IPS-20b (cell line): Measurements from ENCODE around the gene PDE7B.

Experiments used
- H3K27ac ChIP-seq: one replicate; pipeline ENCODE4 v1.5.1; 2013; ENCODE audit warnings: low read length
- H3K27me3 ChIP-seq: 2 replicates; pipeline ENCODE4 v1.6.1; 2013; ENCODE audit warnings: mild to moderate bottlenecking, low read length, inconsistent platforms; ENCODE audit not compliant: insufficient read depth
- H3K36me3 ChIP-seq: 2 replicates; pipeline ENCODE4 v1.6.1; 2013; ENCODE audit warnings: low read depth, mild to moderate bottlenecking, inconsistent platforms, low read length, moderate library complexity; ENCODE audit not compliant: insufficient read depth
- H3K4me1 ChIP-seq: 2 replicates; pipeline ENCODE4 v1.6.1; 2013; ENCODE audit warnings: mild to moderate bottlenecking, control low read depth, inconsistent platforms, low read length, moderate library complexity; ENCODE audit not compliant: insufficient read depth
- H3K4me3 ChIP-seq: 2 replicates; pipeline ENCODE4 v1.5.1; 2013; ENCODE audit warnings: mild to moderate bottlenecking, low read length, inconsistent platforms
- H3K9ac ChIP-seq: 2 replicates; pipeline ENCODE4 v1.6.1; 2013; ENCODE audit warnings: low read depth, mild to moderate bottlenecking, inconsistent platforms, low read length, moderate library complexity
- H3K9me3 ChIP-seq: 2 replicates; pipeline ENCODE4 v1.6.1; 2013; ENCODE audit warnings: mild to moderate bottlenecking, low read depth, low read length, inconsistent platforms; ENCODE audit not compliant: insufficient read depth

PDE7B gene

DNA sequence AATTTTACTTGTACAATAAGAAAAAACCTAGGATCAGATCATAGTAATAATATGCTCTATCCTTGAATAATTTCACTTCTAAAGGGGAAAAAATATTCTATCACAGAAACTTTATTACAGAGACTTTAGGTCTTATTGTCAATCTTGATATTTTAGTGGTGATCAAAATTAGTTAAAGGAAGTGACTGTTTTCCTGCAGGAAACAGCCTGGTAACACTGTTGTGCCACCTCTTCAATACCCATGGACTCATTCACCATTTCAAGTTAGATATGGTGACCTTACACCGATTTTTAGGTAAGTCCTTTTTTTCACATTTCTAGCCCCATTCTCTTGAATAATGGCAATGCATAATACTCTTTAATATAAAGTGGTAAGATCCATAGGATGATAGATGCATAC lies 299.5 kb downstream of the PDE7B start:
- Histone ChIP-seq H3K36me3 (no peaks in the 10 kb centered on the region), H3K4me3 (no peak overlapping the region), H3K9me3 (no peaks in the 10 kb centered on the region), H3K4me1 (no peaks in the 10 kb centered on the region), H3K9ac (no peak overlapping the region), H3K27me3 (no peaks in the 10 kb centered on the region), H3K27ac (no peak overlapping the region)

DNA sequence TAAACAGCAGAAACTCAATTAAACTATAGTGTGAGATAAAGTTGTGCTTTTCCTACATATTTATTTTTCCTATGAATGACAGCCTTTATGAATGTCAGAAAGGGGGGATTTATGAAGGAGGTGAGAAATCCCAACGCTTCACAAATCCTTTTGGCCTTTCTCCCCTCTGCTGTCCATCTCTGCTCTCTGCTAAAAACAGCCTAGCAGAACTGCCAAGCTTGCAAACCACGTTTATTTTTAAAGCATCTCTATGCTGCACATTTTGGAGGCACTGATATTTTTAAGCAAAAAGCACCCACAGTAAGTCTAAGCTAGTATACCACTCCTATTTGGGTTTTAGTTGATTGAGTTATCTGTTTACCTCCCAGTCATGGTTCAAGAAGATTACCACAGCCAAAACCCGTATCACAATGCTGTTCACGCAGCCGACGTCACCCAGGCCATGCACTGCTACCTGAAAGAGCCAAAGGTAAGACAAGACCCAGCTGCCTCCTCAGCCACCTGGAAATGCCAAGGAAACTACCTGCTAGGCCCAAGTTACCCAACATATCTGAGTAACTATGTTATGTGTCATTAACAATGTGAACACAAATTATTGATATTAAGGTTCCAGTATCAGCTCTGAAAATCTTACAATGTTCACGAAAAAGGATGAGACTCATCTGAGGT lies 302.3 kb downstream of the PDE7B start:
- H3K9ac ChIP-seq: no peak overlapping the region
- no peaks in the 10 kb centered on the region for H3K9me3 ChIP-seq
- no peak overlapping the region for H3K4me3 ChIP-seq
- H3K27me3 ChIP-seq: no peaks in the 10 kb centered on the region
- no peaks in the 10 kb centered on the region for H3K36me3 ChIP-seq
- no peaks in the 10 kb centered on the region for H3K4me1 ChIP-seq
- H3K27ac ChIP-seq: no peak overlapping the region

DNA sequence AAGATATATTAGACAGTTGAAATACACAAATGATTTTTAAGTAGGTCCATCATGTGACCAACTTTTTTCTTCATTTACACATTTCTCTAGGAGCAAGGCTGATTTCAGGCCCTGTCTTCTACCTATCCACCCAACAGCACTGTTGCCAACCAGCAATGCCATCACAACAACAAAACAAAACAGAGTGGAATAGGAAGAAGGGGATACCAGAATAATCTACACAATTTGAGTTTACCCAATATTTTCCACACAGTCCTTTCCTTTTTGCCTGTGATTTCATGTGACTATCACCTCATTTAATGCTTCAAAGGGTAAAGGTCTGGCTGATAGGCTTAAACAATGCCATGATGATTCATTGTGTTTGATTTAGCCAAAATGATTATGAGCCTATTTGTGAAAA lies 303.7 kb downstream of the PDE7B start:
- no peak overlapping the region for H3K4me3 ChIP-seq
- H3K9me3 ChIP-seq: no peaks in the 10 kb centered on the region
- H3K36me3 ChIP-seq: no peaks in the 10 kb centered on the region
- no peaks in the 10 kb centered on the region for H3K4me1 ChIP-seq
- no peak overlapping the region for H3K9ac ChIP-seq
- no peaks in the 10 kb centered on the region for H3K27me3 ChIP-seq
- no peak overlapping the region for H3K27ac ChIP-seq

DNA sequence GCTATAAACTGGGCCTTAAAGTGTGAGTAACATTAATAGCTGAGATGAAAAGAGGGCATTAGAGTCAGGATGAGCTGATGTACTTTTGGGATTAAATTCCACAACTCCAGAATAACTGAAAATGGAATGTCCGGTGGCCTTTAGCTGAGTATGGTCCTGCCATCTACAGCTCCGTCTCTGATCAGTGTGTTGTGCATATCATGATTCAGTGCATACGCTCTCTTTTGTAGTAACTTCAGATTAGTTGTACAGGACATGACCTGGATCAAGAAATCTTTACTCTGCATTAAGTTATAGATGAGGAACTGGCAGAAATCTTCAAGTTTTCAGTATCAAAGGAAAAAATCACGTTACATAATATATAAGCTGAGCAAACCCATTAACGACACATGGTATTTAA lies 306.2 kb downstream of the PDE7B start:
- Histone ChIP-seq H3K4me3 (no peak overlapping the region), H3K4me1 (no peaks in the 10 kb centered on the region), H3K36me3 (no peaks in the 10 kb centered on the region), H3K9ac (no peak overlapping the region), H3K27me3 (no peaks in the 10 kb centered on the region), H3K9me3 (no peaks in the 10 kb centered on the region), H3K27ac (no peak overlapping the region)

DNA sequence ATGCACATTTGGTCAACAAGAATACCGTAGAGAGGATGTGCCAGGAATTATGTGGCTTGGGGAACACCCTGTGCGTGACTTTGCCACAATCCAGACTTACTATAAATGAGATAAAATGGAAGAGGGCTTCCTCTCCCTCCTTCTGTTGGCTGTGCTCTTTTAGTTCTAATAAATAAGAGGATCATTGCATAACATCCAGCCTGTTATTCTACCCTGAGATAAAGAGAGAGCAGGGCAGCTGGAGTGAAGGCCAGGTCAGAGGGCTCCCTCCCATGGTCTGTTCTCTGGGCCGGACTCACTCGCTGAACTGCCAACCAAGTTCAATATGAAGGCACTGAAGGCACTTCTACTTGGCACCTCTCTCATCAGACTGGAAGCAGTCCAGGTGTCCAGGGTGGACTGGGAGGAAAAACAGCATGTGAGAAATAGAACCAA lies 306.9 kb downstream of the PDE7B start:
- Histone ChIP-seq H3K9me3 (no peaks in the 10 kb centered on the region), H3K27ac (no peak overlapping the region), H3K4me1 (no peaks in the 10 kb centered on the region), H3K36me3 (no peaks in the 10 kb centered on the region), H3K27me3 (no peaks in the 10 kb centered on the region), H3K9ac (no peak overlapping the region), H3K4me3 (no peak overlapping the region)

DNA sequence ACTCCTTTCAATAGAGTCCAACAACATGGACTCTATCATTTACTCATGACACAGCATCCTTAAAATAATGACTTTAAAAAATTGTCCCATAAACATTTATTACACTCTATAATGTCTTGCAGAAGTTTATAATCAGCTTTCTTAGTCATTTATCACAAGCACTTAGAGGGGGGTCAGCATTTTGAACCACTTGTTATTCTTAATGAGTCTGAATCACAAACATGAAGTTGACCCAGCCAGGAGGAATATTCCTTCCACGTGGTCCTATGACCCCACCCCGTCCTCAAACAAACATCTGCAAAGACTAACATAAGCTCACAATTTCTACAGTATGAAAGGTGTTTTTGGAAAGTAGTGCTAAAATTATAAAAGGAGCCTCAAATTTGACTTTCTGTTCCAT lies 307.5 kb downstream of the PDE7B start:
- no peaks in the 10 kb centered on the region for H3K36me3 ChIP-seq
- H3K27ac ChIP-seq: no peak overlapping the region
- H3K4me3 ChIP-seq: no peak overlapping the region
- no peaks in the 10 kb centered on the region for H3K4me1 ChIP-seq
- H3K9ac ChIP-seq: no peak overlapping the region
- H3K9me3 ChIP-seq: no peaks in the 10 kb centered on the region
- no peaks in the 10 kb centered on the region for H3K27me3 ChIP-seq

DNA sequence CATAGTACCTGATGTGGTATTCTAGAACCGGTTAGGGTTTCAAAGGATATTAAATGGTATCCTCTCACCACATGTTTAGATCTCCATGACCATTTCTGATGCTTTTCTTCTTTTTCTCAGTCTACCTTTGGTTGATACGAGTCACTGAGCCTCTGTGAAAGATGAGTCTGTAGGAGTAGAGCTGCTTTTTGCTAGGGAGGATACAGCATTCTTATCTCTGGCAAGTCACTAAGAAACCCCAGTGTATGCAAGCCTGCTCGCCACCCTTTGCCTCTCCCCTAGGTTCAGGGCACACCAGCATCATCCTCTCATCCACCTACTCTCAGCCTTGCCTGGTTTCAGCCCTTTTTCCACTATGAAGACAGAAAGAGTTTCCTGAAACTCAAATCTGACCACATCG lies 308.7 kb downstream of the PDE7B start:
- no peak overlapping the region for H3K27ac ChIP-seq
- H3K4me3 ChIP-seq: no peak overlapping the region
- H3K4me1 ChIP-seq: no peaks in the 10 kb centered on the region
- no peaks in the 10 kb centered on the region for H3K9me3 ChIP-seq
- H3K27me3 ChIP-seq: no peaks in the 10 kb centered on the region
- H3K36me3 ChIP-seq: no peaks in the 10 kb centered on the region
- no peak overlapping the region for H3K9ac ChIP-seq

DNA sequence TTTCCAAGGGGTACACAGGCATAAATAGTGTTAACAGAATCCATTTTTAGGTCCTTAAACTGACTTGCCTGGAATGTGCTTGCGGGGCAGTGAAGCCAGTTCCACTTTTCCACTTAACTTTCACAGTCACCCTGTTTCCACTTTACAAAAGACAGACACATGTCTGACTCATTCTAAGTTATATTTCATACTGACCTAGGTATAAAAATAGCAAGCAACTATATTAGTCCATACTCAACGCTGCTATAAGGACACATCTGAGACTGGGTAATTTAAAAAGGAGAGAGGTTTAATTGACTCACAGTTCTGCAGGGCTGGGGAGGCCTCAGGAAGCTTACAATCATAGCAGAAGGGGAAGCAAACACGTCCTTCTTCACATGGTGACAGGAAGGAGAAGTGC lies 310.4 kb downstream of the PDE7B start:
- Histone ChIP-seq H3K27me3 (no peaks in the 10 kb centered on the region), H3K27ac (no peak overlapping the region)

DNA sequence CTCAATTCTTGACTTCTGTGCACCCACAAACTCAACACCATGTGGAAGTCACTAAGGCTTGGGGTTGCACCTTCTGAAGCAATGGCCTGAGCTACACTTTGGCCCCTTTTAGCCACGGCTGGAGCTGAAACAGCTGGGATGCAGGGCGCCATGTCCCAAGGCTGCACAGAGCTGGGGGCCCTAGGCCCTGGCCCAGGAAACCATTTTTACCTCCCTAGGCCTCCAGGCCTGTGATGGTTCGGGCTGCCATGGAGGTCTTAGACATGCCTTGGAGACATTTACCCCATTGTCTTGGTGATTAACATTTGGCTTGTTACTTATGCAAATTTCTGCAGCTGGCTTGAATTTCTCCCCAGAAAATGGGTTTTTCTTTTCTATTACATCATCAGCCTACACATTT lies 311.8 kb downstream of the PDE7B start:
- Histone ChIP-seq H3K27me3 (no peaks in the 10 kb centered on the region), H3K36me3 (no peaks in the 10 kb centered on the region), H3K4me3 (no peak overlapping the region), H3K4me1 (no peaks in the 10 kb centered on the region), H3K27ac (no peak overlapping the region), H3K9ac (no peak overlapping the region), H3K9me3 (no peaks in the 10 kb centered on the region)

More for the DNA sequence above, 310.4 kb downstream of the PDE7B start:
- H3K9ac ChIP-seq: no peak overlapping the region
- no peaks in the 10 kb centered on the region for H3K4me1 ChIP-seq
- no peaks in the 10 kb centered on the region for H3K36me3 ChIP-seq
- no peak overlapping the region for H3K4me3 ChIP-seq
- no peaks in the 10 kb centered on the region for H3K9me3 ChIP-seq

DNA sequence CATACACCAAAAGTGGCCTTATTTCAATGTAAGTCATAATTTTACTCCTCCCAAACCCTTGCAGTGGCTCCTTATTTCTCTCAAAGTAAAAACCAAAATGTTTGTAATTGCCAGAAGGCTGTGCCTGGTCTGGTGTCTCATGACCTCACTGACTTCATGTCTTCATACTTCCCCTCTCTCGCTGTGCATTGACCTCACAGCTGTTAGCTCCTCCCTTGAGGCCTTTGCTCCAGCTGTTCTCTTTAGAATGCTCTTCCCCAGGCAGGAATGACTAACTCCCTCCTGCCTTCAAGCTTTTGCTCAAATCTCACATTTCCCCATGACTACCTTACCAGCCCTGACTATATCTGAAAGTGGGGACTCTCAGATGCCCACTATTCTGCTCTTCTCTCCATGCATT lies 315.3 kb downstream of the PDE7B start:
- H3K27ac ChIP-seq: no peak overlapping the region
- H3K4me1 ChIP-seq: no peaks in the 10 kb centered on the region
- no peak overlapping the region for H3K9ac ChIP-seq
- H3K9me3 ChIP-seq: no peaks in the 10 kb centered on the region
- no peak overlapping the region for H3K4me3 ChIP-seq
- no peaks in the 10 kb centered on the region for H3K27me3 ChIP-seq
- no peaks in the 10 kb centered on the region for H3K36me3 ChIP-seq

DNA sequence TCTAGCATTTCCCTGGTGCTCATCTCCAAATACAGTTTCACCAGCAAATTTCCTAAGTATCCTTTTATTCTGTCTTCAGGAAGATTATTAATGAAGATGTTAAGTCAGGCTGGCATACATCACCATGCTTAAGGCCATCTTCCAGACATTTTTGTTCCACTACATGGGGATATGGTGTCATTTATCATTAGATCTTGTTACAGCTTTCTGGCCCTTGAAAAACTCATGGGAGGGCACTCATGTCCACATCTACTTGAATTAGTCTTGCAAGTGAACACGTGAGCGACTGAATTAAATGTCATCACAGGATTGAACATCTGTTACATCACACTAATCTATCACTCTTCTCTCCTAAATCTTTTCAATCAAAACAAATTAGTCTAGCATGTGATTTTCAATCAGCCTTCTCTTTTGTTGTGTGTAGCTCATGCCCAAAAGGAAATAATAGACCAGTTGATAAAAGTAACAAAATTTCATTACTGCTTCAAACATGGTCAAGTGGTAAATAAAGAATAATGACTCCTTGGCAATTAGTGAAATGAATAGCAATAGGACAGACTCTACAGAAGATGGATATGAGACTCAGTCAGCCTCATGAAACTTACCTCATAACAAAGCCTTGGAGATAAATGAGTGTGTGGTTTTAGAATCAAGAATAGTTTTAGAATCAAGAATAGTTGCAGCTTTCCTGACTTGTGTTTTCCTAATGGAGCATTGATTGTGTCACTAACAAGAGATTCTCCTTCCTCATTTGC lies 318.1 kb downstream of the PDE7B start:
- H3K27me3 ChIP-seq: no peaks in the 10 kb centered on the region
- no peak overlapping the region for H3K9ac ChIP-seq
- no peak overlapping the region for H3K27ac ChIP-seq
- no peaks in the 10 kb centered on the region for H3K36me3 ChIP-seq
- H3K9me3 ChIP-seq: no peaks in the 10 kb centered on the region
- H3K4me3 ChIP-seq: no peak overlapping the region
- H3K4me1 ChIP-seq: no peaks in the 10 kb centered on the region

DNA sequence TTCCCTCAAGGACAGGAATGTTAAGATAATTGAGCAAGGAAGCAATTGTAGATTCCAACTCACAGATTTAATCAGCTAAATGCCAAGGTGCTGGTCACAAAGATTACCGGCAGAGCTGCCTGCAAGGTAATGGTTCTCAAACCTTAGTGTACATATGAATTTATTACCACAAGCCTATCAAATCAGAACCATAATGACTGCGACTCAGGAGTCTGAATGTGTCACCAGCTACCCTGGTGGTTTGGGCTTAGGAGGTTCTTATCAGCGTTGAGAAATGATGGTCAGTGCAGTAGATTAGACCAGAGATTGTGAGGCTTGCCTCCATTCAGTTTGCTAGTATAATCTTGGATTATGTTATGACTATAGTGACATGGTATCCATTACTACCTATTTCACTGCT lies 319.7 kb downstream of the PDE7B start:
- H3K9me3 ChIP-seq: no peaks in the 10 kb centered on the region
- no peak overlapping the region for H3K27ac ChIP-seq
- no peaks in the 10 kb centered on the region for H3K27me3 ChIP-seq
- no peak overlapping the region for H3K4me3 ChIP-seq
- H3K9ac ChIP-seq: no peak overlapping the region
- no peaks in the 10 kb centered on the region for H3K36me3 ChIP-seq
- H3K4me1 ChIP-seq: no peaks in the 10 kb centered on the region
